AG20443 (cell line): ENCODE results near the gene C19orf67.

ENCODE experiments used
- DNase-seq: peaks from one replicate; pipeline ENCODE4 v3.0.0; 2012; ENCODE audit warnings: low spot score, mixed read lengths

C19orf67 gene

GRCh38 chr19:14081797-14082674 lies 3.5 kb downstream of the C19orf67 start:
- DNase-seq = peak; percentile 48

GRCh38 chr19:14080887-14081796 lies 4.4 kb downstream of the C19orf67 start:
- DNase-seq = peak; percentile 98

GRCh38 chr19:14078411-14078810 lies 7.2 kb downstream of the C19orf67 start:
- DNase-seq = no peak

GRCh38 chr19:14073925-14074838 lies 11.4 kb downstream of the C19orf67 start:
- no peak for DNase-seq

- peak; percentile 89 for DNase-seq
Measured at GRCh38 chr19:14073261-14073924, 12.2 kb downstream of the C19orf67 start.

- DNase-seq = no peak
Measured at GRCh38 chr19:14072535-14073260, 12.9 kb downstream of the C19orf67 start, which contains the start of gene MISP3. Gene MISP3 (plus strand): TSS chr19:14072786. CDS start chr19:14073310, 524 bp downstream.

GRCh38 chr19:14070268-14071050 lies 15.1 kb downstream of the C19orf67 start:
- DNase-seq = no peak

GRCh38 chr19:14066134-14066533 lies 19.4 kb downstream of the C19orf67 start:
- DNase-seq = no peak

- no peak for DNase-seq
Measured at GRCh38 chr19:14063105-14063504, 22.5 kb downstream of the C19orf67 start.

- no peak for DNase-seq
Measured at GRCh38 chr19:14062558-14062855, 23.1 kb downstream of the C19orf67 start.

- peak; percentile 4 for DNase-seq
Measured at GRCh38 chr19:14061751-14062557, 23.6 kb downstream of the C19orf67 start, which contains the start of gene PALM3. Gene PALM3 (minus strand): TSS chr19:14062076. CDS start chr19:14061980, 96 bp downstream.

- DNase-seq = no peak
Measured at GRCh38 chr19:14061081-14061749, 24.4 kb downstream of the C19orf67 start.

- no peak for DNase-seq
Measured at GRCh38 chr19:14059652-14060155, 25.9 kb downstream of the C19orf67 start.

- peak; percentile 54 for DNase-seq
Measured at GRCh38 chr19:14059093-14059480, 26.5 kb downstream of the C19orf67 start.

GRCh38 chr19:14058182-14059092 lies 27.1 kb downstream of the C19orf67 start:
- no peak for DNase-seq

- no peak for DNase-seq
Measured at GRCh38 chr19:14056741-14057356, 28.7 kb downstream of the C19orf67 start.
